GM12865 (cell line): ENCODE data around the gene BARX2.
A peak's percentile ranks its signal among the peaks of the same experiment; 100 is the strongest.
"Not testable (repeated sequence)": the region's sequence is repeated elsewhere in the genome, so short reads cannot be mapped to it uniquely, and the experiment has no call there.

Experiments
- DNase-seq: peaks from one replicate; pipeline ENCODE4 v3.0.0; 2010; ENCODE audit warnings: low read depth
- H3K4me3 ChIP-seq: 2 replicates; pipeline ENCODE4 v1.5.1; 2011; ENCODE audit warnings: mild to moderate bottlenecking, low read depth, low read length, control low read depth
- TF ChIP-seq, protein P1 (sequence below): IDR thresholded peaks from 2 replicates; pipeline ENCODE4 v1.5.1; 2011; ENCODE audit warnings: low read length, control low read depth, low read depth, inconsistent platforms; ENCODE audit not compliant: insufficient read depth; ENCODE audit errors: missing control alignments

Gene BARX2, protein sequence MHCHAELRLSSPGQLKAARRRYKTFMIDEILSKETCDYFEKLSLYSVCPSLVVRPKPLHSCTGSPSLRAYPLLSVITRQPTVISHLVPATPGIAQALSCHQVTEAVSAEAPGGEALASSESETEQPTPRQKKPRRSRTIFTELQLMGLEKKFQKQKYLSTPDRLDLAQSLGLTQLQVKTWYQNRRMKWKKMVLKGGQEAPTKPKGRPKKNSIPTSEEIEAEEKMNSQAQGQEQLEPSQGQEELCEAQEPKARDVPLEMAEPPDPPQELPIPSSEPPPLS

DNA sequence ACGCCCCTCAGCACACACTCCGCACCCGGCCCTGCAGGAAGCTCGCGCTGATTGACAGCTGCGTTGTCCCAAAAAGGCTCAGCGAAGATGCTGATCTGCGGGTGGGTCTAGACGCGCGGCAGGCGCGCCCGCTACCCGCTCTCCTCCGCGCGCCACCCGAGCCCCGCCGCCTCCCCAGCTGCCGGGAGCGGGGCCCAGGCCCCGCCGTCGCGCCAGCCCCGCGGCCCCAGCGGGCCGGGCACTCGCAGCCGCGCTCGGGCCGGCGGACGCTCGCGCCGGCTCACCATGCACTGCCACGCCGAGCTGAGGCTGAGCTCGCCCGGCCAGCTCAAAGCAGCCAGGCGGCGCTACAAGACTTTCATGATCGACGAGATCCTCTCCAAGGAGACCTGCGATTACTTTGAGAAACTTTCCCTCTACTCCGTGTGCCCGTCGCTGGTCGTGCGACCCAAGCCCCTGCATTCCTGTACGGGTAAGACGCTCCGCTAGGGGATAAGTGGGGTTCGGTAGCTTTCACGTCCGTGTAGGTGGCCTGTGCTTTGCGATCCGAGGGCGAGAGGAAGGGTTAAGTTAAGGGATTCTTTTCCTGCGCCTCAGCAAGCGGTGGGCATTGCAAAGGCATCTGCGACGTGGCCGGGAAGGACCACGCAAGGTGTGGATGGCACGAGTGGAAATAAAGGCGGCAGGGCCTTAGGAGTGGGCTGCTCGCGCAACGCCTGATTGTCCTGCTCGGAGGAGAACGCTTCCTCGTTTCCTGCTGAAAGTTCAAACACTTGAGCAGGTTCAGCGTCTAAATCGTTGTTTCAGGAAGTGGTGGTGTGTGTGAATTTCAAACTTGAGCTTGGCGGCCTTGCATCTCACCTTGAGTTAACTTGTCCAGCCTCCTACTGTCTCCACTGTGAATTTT is at the start of gene BARX2:
TSS of gene BARX2 (plus strand) at position 98 of the 907 bp plus-strand sequence. CDS start at position 286, 188 bp downstream.
- TF ChIP-seq, protein P1, sequence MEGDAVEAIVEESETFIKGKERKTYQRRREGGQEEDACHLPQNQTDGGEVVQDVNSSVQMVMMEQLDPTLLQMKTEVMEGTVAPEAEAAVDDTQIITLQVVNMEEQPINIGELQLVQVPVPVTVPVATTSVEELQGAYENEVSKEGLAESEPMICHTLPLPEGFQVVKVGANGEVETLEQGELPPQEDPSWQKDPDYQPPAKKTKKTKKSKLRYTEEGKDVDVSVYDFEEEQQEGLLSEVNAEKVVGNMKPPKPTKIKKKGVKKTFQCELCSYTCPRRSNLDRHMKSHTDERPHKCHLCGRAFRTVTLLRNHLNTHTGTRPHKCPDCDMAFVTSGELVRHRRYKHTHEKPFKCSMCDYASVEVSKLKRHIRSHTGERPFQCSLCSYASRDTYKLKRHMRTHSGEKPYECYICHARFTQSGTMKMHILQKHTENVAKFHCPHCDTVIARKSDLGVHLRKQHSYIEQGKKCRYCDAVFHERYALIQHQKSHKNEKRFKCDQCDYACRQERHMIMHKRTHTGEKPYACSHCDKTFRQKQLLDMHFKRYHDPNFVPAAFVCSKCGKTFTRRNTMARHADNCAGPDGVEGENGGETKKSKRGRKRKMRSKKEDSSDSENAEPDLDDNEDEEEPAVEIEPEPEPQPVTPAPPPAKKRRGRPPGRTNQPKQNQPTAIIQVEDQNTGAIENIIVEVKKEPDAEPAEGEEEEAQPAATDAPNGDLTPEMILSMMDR, result no peak
- H3K4me3 ChIP-seq, result no peak within 1 kb of the TSS
- no peak for DNase-seq

DNA sequence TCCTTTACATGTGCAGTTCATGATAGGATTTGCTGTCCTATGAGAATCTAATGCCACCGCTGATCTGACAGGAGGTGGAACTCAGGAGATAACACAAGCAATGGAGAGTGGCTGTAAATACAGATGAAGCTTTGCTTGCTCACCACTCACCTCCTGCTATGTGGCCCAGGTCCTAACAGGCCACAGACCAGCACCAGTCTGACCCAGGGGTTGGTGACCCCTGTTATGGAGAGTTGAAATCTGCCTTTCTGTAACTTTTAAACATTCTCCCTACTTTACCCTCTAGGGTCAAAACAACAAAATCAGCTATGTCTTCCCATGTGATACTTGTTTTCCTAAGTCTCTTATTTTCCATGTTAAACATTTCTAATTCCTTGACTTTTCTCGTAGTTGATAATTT is 48.7 kb upstream of the BARX2 start:
- TF ChIP-seq, protein P1, result no peak
- no peak overlapping the region for H3K4me3 ChIP-seq
- DNase-seq, result no peak

DNA sequence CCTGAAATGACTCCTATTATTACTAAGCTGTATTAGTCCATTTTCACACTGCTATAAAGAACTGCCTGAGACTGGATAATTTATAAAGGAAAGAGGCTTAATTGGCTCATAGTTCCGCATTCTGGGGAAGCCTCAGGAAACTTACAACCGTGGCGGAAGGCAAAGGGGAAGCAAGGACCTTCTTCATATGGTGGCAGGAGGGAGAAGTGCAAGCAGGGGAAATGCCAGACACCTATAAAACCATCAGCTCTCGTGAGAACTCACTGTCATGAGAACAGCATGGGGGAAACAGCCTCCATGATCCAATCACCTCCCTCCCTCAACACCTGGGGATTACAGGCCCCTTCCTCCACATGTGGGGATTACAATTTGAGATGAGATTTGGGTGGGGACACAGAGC is 47.9 kb upstream of the BARX2 start:
- not testable (repeated sequence) for DNase-seq, H3K4me3 ChIP-seq

DNA sequence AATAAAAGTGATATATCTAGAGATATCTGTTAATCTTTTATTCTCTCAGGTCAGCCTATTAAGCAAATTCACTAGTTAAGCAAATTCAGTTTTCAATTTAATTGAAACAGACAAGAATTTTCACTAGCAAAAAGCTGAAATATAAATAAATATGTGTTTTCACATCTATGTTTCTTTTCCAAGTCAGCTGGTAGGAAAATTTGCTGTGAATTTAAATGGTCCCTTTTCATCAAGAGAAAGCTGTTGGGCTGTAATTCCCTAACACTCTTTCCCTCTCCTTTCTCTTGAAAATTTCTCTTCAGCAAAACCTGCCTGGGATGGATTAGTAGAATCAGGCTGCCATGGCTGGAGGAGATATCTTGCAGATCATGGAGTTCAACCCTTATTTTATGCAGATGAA is 46.9 kb upstream of the BARX2 start:
- DNase-seq, result no peak
- H3K4me3 ChIP-seq, result no peak overlapping the region
- TF ChIP-seq, protein P1, result no peak

DNA sequence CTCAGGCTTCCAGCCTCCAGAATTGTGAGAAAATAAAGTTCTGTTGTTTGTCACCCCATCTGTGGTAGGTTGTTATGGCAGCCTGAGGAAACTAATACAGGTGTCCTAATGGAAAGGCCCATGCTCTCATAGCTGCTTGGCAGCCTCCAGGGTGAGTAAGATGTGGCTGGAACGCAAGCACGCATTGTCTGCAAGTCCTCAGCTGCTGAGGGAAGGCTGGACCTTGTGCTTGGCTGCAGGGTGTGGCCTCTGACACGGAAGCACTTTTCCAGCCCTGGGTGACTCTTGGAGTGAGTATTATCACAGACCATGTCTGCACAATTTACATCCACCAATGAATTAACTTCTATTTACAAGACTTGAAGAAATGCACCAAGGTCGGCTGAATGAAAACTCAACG is 44.4 kb upstream of the BARX2 start:
- no peak for DNase-seq
- H3K4me3 ChIP-seq, result no peak overlapping the region
- TF ChIP-seq, protein P1, result no peak

DNA sequence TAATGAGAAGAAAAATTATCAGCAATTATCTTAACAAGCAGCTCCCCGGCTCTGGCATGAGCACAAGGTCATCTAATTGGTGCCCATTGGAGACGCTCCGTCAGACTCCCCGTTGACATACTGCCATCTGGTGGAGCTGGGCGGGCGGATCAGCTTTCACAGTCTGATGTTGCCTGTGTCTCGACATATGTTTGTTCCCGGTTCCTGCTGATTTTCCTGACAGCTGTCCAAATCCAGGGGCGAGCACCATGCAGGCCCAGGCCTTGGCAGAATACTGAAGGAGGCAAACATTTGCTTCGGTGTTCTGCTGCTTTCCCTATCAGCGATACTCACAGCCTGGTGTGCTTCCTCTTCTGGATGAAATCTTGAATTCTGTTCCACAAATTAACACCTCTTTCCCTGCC is 43.8 kb upstream of the BARX2 start:
- peak; percentile 63 for DNase-seq
- no peak overlapping the region for H3K4me3 ChIP-seq
- TF ChIP-seq, protein P1, result peak; percentile 76

DNA sequence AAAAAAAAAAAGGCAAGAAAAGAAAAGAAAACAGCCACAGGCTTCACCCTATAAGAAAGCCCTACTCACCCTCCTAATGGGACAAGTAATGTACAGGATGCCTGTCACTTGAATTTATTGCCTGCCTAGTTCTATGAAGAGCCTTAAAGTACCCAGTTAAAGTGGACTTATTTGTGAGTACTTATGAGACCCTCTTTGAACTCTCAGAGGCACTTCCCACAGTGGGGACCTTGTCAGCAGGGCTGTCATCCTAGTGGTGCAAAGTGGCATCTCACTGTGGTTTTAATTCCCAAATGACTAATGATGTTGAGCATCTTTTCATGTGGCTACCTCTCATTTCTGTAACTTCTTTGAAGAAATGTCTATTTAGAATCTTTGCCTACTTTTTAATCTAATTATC is 41.8 kb upstream of the BARX2 start:
- DNase-seq, result no peak
- TF ChIP-seq, protein P1, result no peak
- H3K4me3 ChIP-seq, result no peak overlapping the region

DNA sequence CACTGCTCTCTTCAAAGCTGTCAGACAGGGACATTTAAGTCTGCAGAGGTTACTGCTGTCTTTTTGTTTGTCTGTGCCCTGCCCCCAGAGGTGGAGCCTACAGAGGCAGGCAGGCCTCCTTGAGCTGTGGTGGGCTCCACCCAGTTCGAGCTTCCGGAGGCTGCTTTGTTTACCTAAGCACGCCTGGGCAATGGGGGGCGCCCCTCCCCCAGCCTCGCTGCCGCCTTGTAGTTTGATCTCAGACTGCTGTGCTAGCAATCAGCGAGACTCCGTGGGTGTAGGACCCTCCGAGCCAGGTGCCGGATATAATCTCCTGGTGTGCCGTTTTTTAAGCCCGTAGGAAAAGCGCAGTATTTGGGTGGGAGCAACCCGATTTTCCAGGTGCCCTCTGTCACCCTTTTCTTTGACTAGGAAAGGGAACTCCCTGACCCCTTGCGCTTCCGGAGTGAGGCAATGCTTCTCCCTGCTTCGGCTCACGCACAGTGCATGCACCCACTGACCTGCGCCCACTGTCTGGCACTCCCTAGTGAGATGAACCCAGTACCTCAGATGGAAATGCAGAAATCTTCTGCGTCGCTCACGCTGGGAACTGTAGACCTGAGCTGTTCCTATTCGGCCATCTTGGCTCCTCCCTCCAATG is 31.2 kb upstream of the BARX2 start:
- not testable (repeated sequence) for DNase-seq, H3K4me3 ChIP-seq
